GM13976 (cell line): ENCODE measurements around the gene UNG.
"Not testable (repeated sequence)": the region's sequence is repeated elsewhere in the genome, so short reads cannot be mapped to it uniquely, and the experiment has no call there.

ENCODE experiments used
- DNase-seq: peaks from one replicate; pipeline ENCODE4 v3.0.0; 2012; ENCODE audit warnings: low spot score
- in situ Hi-C: fragments of 300-500 bp; cut with MboI; formaldehyde crosslinking; loops from one replicate; pipeline ENCODE4 v1.12.0; 2022; ENCODE audit warnings: low sequenced_read_pairs, mixed read lengths, inconsistent platforms; ENCODE audit not compliant: unreplicated experiment
- TF ChIP-seq, protein P1 (sequence below): IDR thresholded peaks from 2 replicates; pipeline ENCODE4 v1.5.1; 2012; ENCODE audit warnings: borderline replicate concordance, mild to moderate bottlenecking; ENCODE audit not compliant: insufficient read depth; ENCODE audit errors: extremely low read depth, missing control alignments, control extremely low read depth

The UNG gene

DNA sequence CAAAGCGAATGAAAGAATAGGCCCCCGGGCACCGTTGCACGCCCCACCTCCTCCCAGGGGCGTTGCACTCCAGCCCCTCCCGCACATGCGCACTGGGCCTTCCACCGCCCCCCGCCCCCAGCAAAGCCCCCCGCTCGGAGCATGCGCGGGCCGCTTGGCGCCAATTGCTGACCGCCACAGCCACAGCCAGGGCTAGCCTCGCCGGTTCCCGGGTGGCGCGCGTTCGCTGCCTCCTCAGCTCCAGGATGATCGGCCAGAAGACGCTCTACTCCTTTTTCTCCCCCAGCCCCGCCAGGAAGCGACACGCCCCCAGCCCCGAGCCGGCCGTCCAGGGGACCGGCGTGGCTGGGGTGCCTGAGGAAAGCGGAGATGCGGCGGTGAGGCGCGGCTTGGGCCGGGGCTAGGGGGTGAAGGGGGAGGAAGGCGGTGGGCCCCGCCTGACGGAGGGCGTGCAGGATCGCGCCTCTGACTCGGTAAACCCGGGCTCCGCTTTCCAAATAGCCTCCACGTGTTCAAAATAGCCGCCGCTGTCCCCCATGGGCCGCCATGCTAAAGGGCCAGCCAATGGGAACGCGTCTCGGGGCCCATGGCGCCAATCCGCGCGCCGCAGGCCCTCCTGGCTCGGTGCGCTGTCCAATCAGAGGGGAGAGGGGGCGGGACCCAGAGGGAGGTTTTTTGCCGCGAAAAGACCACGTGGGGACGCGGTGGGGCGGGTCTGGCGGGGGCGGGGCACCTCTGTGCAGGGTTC, at the start of gene UNG:
Gene UNG, plus strand, starts transcription at position 163 of the 748 bp plus-strand sequence. Its CDS starts 83 bp downstream, at position 246.
- DNase-seq, result peak; percentile 99
- TF ChIP-seq, protein P1, sequence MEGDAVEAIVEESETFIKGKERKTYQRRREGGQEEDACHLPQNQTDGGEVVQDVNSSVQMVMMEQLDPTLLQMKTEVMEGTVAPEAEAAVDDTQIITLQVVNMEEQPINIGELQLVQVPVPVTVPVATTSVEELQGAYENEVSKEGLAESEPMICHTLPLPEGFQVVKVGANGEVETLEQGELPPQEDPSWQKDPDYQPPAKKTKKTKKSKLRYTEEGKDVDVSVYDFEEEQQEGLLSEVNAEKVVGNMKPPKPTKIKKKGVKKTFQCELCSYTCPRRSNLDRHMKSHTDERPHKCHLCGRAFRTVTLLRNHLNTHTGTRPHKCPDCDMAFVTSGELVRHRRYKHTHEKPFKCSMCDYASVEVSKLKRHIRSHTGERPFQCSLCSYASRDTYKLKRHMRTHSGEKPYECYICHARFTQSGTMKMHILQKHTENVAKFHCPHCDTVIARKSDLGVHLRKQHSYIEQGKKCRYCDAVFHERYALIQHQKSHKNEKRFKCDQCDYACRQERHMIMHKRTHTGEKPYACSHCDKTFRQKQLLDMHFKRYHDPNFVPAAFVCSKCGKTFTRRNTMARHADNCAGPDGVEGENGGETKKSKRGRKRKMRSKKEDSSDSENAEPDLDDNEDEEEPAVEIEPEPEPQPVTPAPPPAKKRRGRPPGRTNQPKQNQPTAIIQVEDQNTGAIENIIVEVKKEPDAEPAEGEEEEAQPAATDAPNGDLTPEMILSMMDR, result no peak
- in situ Hi-C loops, result loop anchor here (25.0 kb wide), 3 partner anchors 210 to 535 kb away; partner anchors contain the start of genes DAO, ISCU and SART3

DNA sequence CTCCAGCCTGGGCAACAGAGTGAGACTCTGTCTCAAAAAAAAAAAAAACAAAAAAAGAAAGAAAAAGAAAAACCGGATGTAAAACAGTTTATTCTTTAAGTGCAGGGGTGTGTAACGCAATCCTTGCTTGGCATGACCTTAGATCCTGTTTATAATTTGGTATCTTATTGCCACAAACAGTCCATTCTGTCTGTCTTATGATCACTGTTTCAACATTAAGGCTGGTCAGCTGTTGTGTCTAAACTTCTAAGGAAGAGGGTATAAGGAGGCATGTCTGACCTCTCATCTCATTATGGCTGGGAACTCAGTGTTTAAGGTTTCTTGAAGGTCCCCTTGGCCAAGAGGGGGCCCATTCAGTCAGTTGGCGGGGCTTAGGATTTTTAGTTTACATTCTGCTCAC, 48.7 kb upstream of the UNG start:
- DNase-seq, in situ Hi-C loops: not testable (repeated sequence)

DNA sequence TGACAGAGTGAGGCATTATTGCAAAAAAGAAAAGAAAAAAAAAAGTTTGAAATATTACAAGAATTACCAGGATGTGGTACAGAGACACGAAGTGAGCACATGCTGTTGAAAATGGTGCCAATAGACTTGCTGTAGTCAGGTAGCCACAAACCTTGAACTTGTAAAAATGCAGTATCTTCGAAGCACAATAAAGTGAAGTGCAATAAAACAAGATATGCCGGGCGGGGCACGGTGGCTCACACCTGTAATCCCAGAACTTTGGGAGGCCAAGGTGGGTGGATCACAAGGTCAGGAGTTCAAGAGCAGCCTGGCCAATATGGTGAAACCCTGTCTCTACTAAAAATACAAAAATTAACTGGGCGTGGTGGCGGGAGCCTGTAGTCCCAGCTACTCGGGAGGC, 47.6 kb upstream of the UNG start:
- DNase-seq, in situ Hi-C loops: not testable (repeated sequence)

DNA sequence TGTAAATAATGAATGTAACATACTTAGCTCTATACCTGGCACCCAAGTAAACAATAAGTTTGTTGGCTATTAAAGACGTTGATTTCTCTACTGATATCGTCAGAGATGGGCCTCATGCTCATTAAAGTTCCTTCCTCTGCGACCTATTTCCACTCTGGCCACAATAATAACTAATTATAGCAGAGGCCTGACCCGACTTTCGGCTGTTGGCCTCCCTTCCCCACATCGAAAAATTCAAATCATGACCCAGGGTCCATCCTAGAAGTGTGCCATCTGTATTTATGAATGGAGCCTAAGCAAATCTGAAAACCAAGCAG, 45.3 kb upstream of the UNG start:
- no peak for DNase-seq
- in situ Hi-C loops, result no loop called here
- TF ChIP-seq, protein P1, result no peak

DNA sequence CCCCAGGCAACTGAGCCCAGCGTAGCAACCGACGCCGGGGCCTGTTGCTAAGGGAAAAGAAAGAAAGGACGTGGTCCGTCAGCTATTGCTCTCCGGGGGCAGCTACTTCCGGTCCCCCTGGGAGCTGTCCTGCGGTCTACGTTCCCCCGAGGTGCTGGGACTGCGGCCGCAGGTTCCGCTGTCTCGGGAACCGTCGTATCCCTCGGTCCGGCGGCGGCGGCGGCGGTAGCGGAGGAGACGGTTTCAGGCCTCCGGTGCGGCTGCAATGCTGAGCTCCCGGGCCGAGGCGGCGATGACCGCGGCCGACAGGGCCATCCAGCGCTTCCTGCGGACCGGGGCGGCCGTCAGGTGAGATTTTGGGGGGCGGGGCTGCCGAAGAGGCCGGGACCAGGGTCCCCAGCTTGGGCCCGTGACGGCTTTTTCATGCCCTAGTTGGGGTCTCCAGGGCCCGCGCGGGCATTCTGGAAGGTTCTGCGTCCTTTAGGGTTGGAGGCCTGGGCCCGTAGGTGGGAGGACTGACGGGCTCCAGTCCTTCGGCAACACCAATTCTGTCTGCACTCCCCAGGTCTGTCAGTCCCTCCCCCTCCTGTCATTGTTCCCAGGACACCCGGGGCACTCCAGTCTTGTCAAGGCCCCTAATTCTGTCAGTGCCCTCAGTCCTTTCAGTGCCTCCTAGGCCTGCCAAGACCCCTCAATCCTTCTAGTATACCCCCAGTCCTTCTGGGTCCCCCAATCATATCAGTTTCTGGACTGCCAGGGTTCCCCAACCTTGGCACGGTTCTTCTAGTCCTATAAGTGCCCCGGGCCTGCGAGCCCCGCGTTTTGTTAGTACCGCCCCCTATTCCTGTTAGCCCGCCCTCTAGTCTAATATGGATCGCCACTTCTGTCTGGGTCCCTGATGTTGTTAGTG, 44.7 kb upstream of the UNG start, which contains the start of gene USP30:
Gene USP30, plus strand, starts transcription at position 163 of the 910 bp plus-strand sequence. Its CDS starts 103 bp downstream, at position 266.
- peak; percentile 93 for DNase-seq
- in situ Hi-C loops, result no loop called here
- TF ChIP-seq, protein P1, result no peak

DNA sequence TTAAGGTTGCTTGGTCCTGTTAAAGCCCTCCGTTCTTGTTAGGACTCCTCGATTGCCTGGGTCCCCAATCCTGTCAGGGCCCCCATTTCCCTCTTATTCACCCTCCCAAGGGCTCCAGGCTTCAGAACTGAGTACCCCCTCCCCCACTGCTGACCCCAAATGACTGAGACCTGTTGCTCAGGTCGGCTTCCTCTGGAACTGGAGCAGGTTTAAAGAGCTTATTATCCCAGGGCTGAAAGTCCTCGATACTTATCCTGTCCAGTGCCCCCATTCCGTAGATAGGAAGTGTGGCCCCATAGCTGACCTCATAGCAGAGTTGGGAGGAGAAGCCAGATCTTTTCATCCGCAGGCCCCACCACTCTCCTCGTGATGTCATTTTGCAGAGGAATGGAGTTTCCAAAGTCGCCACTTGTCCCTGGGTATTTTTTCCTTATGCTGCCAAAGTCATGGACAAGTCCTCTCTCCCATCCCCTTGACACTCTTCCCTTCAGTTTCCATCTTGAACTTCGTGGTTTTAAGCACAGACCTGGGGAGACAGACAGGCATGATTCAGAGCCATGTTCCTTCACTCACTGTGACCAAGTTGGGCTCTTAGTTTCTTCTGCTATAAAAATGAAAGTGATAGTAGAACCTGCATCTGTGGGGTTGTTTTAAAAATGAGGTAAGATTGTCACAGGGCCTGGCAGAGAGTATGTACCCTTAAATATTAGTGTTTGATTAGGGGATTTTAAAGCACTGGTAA, 43.8 kb upstream of the UNG start:
- TF ChIP-seq, protein P1, result no peak
- peak; percentile 71 for DNase-seq
- in situ Hi-C loops, result no loop called here

DNA sequence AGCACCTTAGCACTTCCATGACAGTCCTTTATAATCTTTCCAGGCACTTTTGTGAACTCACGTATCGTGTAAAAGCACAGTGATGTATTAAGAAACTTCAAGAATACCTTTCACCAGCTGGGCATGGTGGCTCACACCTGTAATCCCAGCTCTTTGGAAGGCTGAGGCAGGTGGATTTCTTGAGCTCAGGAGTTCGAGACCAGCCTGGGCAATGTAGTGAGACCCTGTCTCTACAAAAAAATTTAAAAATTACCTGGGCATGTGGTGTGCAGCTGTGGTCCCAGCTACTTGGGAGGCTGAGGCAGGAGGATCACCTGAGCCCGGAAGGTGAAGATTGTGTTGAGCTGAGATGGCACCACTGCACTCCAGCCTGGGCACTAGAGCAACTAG, 43.3 kb upstream of the UNG start:
- in situ Hi-C loops, DNase-seq: not testable (repeated sequence)
